ENCODE measurements around the gene ME1.

DNA sequence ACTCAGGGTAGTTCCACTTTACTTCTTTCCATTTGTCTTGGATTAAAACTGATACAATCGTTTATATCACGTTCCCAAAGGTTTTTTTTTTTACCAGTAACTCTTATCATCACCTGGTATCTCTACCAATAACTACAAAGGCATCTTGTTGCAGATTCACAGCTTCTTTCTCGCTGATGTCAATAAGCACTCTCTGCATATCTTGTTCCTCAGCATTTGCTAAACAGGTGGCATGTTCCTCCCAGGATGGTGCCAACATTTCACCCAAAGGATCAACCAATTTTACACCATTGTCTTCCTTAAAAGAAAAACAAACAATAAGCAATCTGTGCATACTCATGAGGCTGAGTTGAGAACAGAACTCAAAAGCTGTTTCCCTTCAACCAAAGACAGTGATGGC, 242.3 kb downstream of the ME1 start:
- TF ChIP-seq POLR2A (IDR thresholded peaks at IDR 0.05; ENCODE audit: low read length) (no peak), GATA1 (IDR thresholded peaks at IDR 0.05; ENCODE audit: low read depth, low read length) (no peak)
